Panc1 (cell line): ENCODE data around the gene PSORS1C1. TPM values are rescaled to one million over a fixed set of nuclear protein-coding genes. Genes with fewer than 3 reads are reported as not detected.

Source experiments
- ATAC-seq: fragments of 200-7000 bp; cut with Tn5 transposase; 2 replicates; pipeline ENCODE4 v1.9.1; 2020; ENCODE audit warnings: mild to moderate bottlenecking, moderate library complexity
- BruUV-seq: library from RNA; stranded (reverse); fragments of 400-500 nt; replicated peaks from 2 replicates; lab custom pipeline; 2021; lab: Mats Ljungman, UMichigan
- CTCF ChIA-PET: fragments of 300-600 bp; sonication (Branson Sonifier 250); formaldehyde crosslinking; loops from one replicate; lab custom pipeline; 2022; ENCODE audit warnings: antibody characterized with exemption; lab: Charles Lee
- POLR2A ChIA-PET: fragments of 300-600 bp; sonication (Branson Sonifier 250); formaldehyde crosslinking; loops from one replicate; lab custom pipeline; 2022; ENCODE audit warnings: antibody characterized with exemption; lab: Charles Lee
- DNase-seq: peaks from one replicate; pipeline ENCODE4 v3.0.0-alpha.2; 2010; ENCODE audit warnings: low read depth, low spot score
- H3K27ac ChIP-seq: 2 replicates; pipeline ENCODE4 v1.5.1; 2011; ENCODE audit warnings: mild to moderate bottlenecking, low read length, inconsistent platforms
- H3K27me3 ChIP-seq: fragments of 200-500 bp; sonication (Bioruptor generic); 2 replicates; pipeline ENCODE4 v1.6.0; 2014; ENCODE audit warnings: low read length, inconsistent platforms; ENCODE audit not compliant: control insufficient read depth, insufficient read depth
- H3K36me3 ChIP-seq: fragments of 200-500 bp; sonication (Bioruptor generic); 2 replicates; pipeline ENCODE4 v1.5.1; 2014; ENCODE audit warnings: inconsistent platforms, mild to moderate bottlenecking, low read length, moderate library complexity; ENCODE audit not compliant: control insufficient read depth, insufficient read depth
- H3K4me1 ChIP-seq: 2 replicates; pipeline ENCODE4 v1.5.1; 2011; ENCODE audit warnings: inconsistent platforms, mild to moderate bottlenecking, low read length, moderate library complexity; ENCODE audit not compliant: control insufficient read depth, insufficient read depth
- H3K4me3 ChIP-seq, 2 experiments: 2 replicates each; pipeline ENCODE4 v1.5.1; 2011 to 2012; ENCODE audit warnings: low read depth in 2 of 2, low read length in 2 of 2, mild to moderate bottlenecking in 2 of 2, inconsistent platforms in 1 of 2, moderate library complexity in 1 of 2
- H3K9me3 ChIP-seq: fragments of 200-500 bp; sonication (Bioruptor generic); 2 replicates; pipeline ENCODE4 v1.5.1; 2014; ENCODE audit warnings: low read depth, mild to moderate bottlenecking, inconsistent platforms, low read length, moderate library complexity; ENCODE audit not compliant: control insufficient read depth, insufficient read depth
- CTCF ChIP-seq: fragments of 450-650 bp; IDR thresholded peaks from 2 replicates; pipeline ENCODE4 v1.5.1; 2017; ENCODE audit warnings: mild to moderate bottlenecking
- POLR2AphosphoS5 ChIP-seq: IDR thresholded peaks from 2 replicates; pipeline ENCODE4 v1.6.1; 2012; ENCODE audit warnings: mild to moderate bottlenecking, low read depth, low read length, moderate library complexity
- REST ChIP-seq, 2 experiments: IDR thresholded peaks; 2 replicates each; pipeline ENCODE4 v1.6.1; 2011 to 2012; ENCODE audit warnings: low read depth in 2 of 2, control low read depth in 1 of 2, low read length in 1 of 2, mild to moderate bottlenecking in 1 of 2, moderate library complexity in 1 of 2; ENCODE audit not compliant: insufficient read depth in 1 of 2
- SIN3A ChIP-seq: IDR thresholded peaks from 2 replicates; pipeline ENCODE4 v1.6.1; 2012; ENCODE audit warnings: low read depth, mild to moderate bottlenecking, low read length, moderate library complexity, borderline replicate concordance; ENCODE audit not compliant: insufficient read depth
- TCF7L2 ChIP-seq: IDR thresholded peaks from 2 replicates; pipeline ENCODE4 v1.6.1; 2011; ENCODE audit warnings: mild to moderate bottlenecking, low read depth, low read length, inconsistent platforms
- in situ Hi-C: cut with HindIII; loops from 2 replicates; pipeline ENCODE4 v1.10.0; 2016; ENCODE audit warnings: low sequenced_read_pairs, low pct_unique_long_range_greater_than_20kb
- intact Hi-C: fragments of 100-400 bp; cut with micrococcal nuclease; formaldehyde crosslinking; loops from one replicate; pipeline ENCODE4 v1.10.0; 2022; ENCODE audit not compliant: unreplicated experiment
- total RNA-seq: library from RNA; stranded (reverse); gene quantifications from one replicate; pipeline ENCODE4 v1.2.1, GENCODE V29; 2021; ENCODE audit not compliant: unreplicated experiment

The PSORS1C1 gene
- total RNA-seq, 1 experiment from 2014 or later = 2.9 TPM

GRCh38 chr6:31087494-31088089 lies 27.0 kb upstream of the PSORS1C1 start:
- Histone ChIP-seq H3K4me1 (peaks cover 3% of the 10 kb centered on the region; the same call in 1 of the 2 replicates), H3K36me3 (no peaks in the 10 kb centered on the region), H3K27ac (no peak overlapping the region), H3K9me3 (no peaks in the 10 kb centered on the region), H3K4me3 (no peak overlapping the region), H3K27me3 (no peaks in the 10 kb centered on the region)
- TF ChIP-seq SIN3A = no peak
- peak; percentile 84 for TF ChIP-seq CTCF
- TF ChIP-seq POLR2AphosphoS5 = no peak
- TF ChIP-seq TCF7L2 = no peak
- TF ChIP-seq REST (IDR thresholded peaks at IDR 0.05; ENCODE audit: insufficient read depth in 1 of 2, low read depth in 2 of 2, low read length in 1 of 2) = no peak
- ChIA-PET CTCF (interaction anchor here (0.6 to 1.1 kb wide), 21 partner anchors 8 to 441 kb away, joined by 3 to 18 read pairs (median 4); partner anchors contain the start of genes PSORS1C1, TCF19 and VARS2), POLR2A (interaction anchor here (0.6 kb wide), 2 partner anchors 52 to 465 kb away, joined by 3 to 13 read pairs; no protein-coding TSS in a partner anchor)
- no TSS peak for BruUV-seq
- peak; percentile 97 for ATAC-seq
- no peak for DNase-seq
- intact Hi-C loops = loop anchor here (2.0 to 5.0 kb wide), 2 partner anchors 259 to 405 kb away; no protein-coding TSS in a partner anchor
- in situ Hi-C loops = no loop called here

- Histone ChIP-seq H3K4me3 (no peak overlapping the region), H3K4me1 (peaks cover 8% of the 10 kb centered on the region), H3K9me3 (no peaks in the 10 kb centered on the region), H3K36me3 (no peaks in the 10 kb centered on the region), H3K27me3 (no peaks in the 10 kb centered on the region), H3K27ac (no peak overlapping the region)
- DNase-seq (no peak), ATAC-seq (no peak)
- intact Hi-C loops = no loop called here
- in situ Hi-C loops = no loop called here
- TF ChIP-seq POLR2AphosphoS5 (no peak), SIN3A (no peak), TCF7L2 (no peak), REST (IDR thresholded peaks at IDR 0.05; ENCODE audit: insufficient read depth in 1 of 2, low read depth in 2 of 2, low read length in 1 of 2) (no peak), CTCF (no peak)
- no TSS peak for BruUV-seq
- ChIA-PET POLR2A (no interaction called here), CTCF (no interaction called here)
Measured at GRCh38 chr6:31090275-31090972, 24.2 kb upstream of the PSORS1C1 start.
